ENCODE measurements around the gene KCNE4.

- TF ChIP-seq CTCF (IDR thresholded peaks at IDR 0.05; ENCODE audit: low read depth, low read length) (no peak), POLR2A (IDR thresholded peaks at IDR 0.05; ENCODE audit: extremely low read depth, insufficient read length) (no peak)
These were observed 31.8 kb upstream of the KCNE4 start for GRCh38 chr2:223019987-223020717.

Data from NB4 (cell line).